HepG2 (cell line): ENCODE data around the gene PRSS22. TPM values are rescaled to one million over a fixed set of nuclear protein-coding genes. Genes with fewer than 3 reads are reported as not detected.

Experiments used
- ARNT ChIP-seq: fragments of 450-650 bp; IDR thresholded peaks from 2 replicates; pipeline ENCODE4 v1.6.1; 2017
- ARNTL ChIP-seq: sonication (generic); formaldehyde crosslinking; IDR thresholded peaks from 2 replicates; pipeline ENCODE4 v1.4.0; 2020; ENCODE audit warnings: mild to moderate bottlenecking, missing genetic modification reagents
- BORCS8-MEF2B ChIP-seq: sonication (generic); formaldehyde crosslinking; IDR thresholded peaks from 2 replicates; pipeline ENCODE4 v1.8.0; 2022; ENCODE audit warnings: mild to moderate bottlenecking, missing genetic modification reagents
- ETV6 ChIP-seq: sonication (generic); formaldehyde crosslinking; conservative IDR thresholded peaks from 2 replicates; pipeline ENCODE4 v1.4.0; 2020; ENCODE audit warnings: missing genetic modification reagents
- HNRNPK ChIP-seq: fragments of 200-400 bp; formaldehyde crosslinking; IDR thresholded peaks from 2 replicates; pipeline ENCODE4 v1.6.1; 2018; ENCODE audit warnings: low read length, low read depth, moderate library complexity, mild to moderate bottlenecking; ENCODE audit not compliant: poor library complexity, severe bottlenecking
- PCBP2 ChIP-seq: fragments of 200-400 bp; formaldehyde crosslinking; optimal IDR thresholded peaks from 2 replicates; pipeline ENCODE3; 2018; ENCODE audit warnings: low read length, low read depth; ENCODE audit not compliant: poor library complexity, severe bottlenecking
- POLR2A ChIP-seq, 2 experiments: IDR thresholded peaks; 2 replicates each; pipeline ENCODE4 v1.6.1; 2011; ENCODE audit warnings: low read depth in 2 of 2, low read length in 2 of 2, mild to moderate bottlenecking in 1 of 2, moderate library complexity in 1 of 2; ENCODE audit not compliant: insufficient read depth in 1 of 2
- SAFB2 ChIP-seq: sonication (generic); formaldehyde crosslinking; IDR thresholded peaks from 2 replicates; pipeline ENCODE4 v1.5.1; 2020; ENCODE audit warnings: missing genetic modification reagents, low read depth, mild to moderate bottlenecking, borderline replicate concordance
- TAF15 ChIP-seq: fragments of 200-400 bp; formaldehyde crosslinking; IDR thresholded peaks from one replicate; pipeline ENCODE4 v1.6.1; 2018; ENCODE audit warnings: mild to moderate bottlenecking, low read depth, low read length; ENCODE audit not compliant: poor library complexity, severe bottlenecking
- U2AF2 ChIP-seq: fragments of 200-400 bp; formaldehyde crosslinking; IDR thresholded peaks from 2 replicates; pipeline ENCODE4 v1.6.1; 2017; ENCODE audit warnings: low read depth, mild to moderate bottlenecking, low read length
- polyA plus RNA-seq, 8 experiments: library from polyadenylated mRNA; depleted of rRNA in 3 of 8; stranded (reverse) in 7 of 8; unstranded in 1 of 8; fragments of >200 nt; fragmentation: Illumina TruSeq in 4 of 8; extraction: Trizol in 4 of 8; gene quantifications; 2 replicates each; pipeline versions ENCODE4 v1.2.1 to v1.2.3, GENCODE V29; 2011 to 2016; ENCODE audit warnings: low read depth in 4 of 8, missing spikeins in 1 of 8, mixed read lengths in 1 of 8; ENCODE audit not compliant: insufficient read depth in 1 of 8
- total RNA-seq, 5 experiments: library from RNA; depleted of rRNA; stranded (reverse); fragments of >200 nt; fragmentation: Illumina TruSeq; extraction: Trizol; gene quantifications; 2 replicates each; pipeline ENCODE4 v1.2.3, GENCODE V29; 2016; ENCODE audit warnings: low read depth in 1 of 5
- TF ChIP-seq, protein P1 (sequence below): sonication (generic); formaldehyde crosslinking; IDR thresholded peaks from 2 replicates; pipeline ENCODE4 v1.5.0; 2020; ENCODE audit warnings: missing genetic modification reagents, mild to moderate bottlenecking, borderline replicate concordance
- TF ChIP-seq, protein P2 (sequence below): IDR thresholded peaks from 2 replicates; pipeline ENCODE4 v1.6.1; 2012; ENCODE audit warnings: inconsistent platforms
- TF ChIP-seq, protein P3 (sequence below): sonication (generic); formaldehyde crosslinking; IDR thresholded peaks from 2 replicates; pipeline ENCODE4 v1.5.0; 2020; ENCODE audit warnings: mild to moderate bottlenecking, missing genetic modification reagents, borderline replicate concordance
- TF ChIP-seq, protein P4 (sequence below): sonication (generic); formaldehyde crosslinking; IDR thresholded peaks from 2 replicates; pipeline ENCODE4 v1.4.0; 2020; ENCODE audit warnings: missing genetic modification reagents; ENCODE audit errors: not compliant biosample characterization
- TF ChIP-seq, protein P5 (sequence below), 2 experiments: sonication (generic) in 1 of 2; formaldehyde crosslinking in 1 of 2; IDR thresholded peaks; 2 replicates each; pipeline versions ENCODE4 v1.6.1 to v1.9.0; 2014 to 2022; ENCODE audit warnings: antibody characterized with exemption in 1 of 2, borderline replicate concordance in 1 of 2, inconsistent platforms in 1 of 2, low read depth in 1 of 2, missing genetic modification reagents in 1 of 2

PRSS22 gene
- total and polyA plus RNA-seq, 2 of the 13 experiments (the other 11 are each of a cell fraction or from before 2014, with no cell fraction given) = 0.24 to 0.32 TPM

DNA sequence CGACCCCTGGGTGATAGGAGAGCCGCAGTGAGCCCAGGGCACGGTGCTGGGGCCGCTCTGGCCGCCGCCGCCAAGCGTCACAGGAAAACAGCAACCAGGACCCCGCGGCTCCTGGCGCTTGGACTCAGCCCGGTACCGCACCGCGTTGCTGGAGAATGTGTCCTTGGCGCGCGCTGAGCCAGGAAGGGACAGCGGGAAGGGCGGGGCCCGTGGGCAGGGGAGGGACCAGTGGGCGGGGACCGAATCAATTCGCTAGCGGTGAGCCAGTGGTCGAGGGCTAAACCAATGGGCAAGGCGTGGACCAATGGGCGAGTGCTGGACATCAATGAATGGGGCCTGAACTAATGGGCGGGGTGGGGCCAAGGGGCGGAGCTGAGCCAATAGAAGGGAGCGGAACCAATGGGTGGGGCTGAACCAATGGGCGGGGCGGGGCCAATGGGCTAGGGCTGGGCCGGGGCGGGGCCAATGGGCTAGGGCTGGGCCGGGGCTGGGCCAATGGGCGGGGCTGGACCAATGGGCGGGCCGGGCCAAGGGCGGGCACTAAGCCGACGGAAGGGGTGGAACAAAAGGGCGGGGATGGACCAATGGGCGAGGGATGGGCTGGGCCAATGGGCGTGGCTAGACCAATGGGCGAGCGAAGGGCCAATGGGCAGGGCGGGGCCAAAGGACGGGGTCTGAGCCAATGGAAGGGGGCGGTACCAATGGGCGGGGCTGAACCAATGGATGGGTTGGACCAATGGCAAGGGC lies 47.4 kb upstream of the PRSS22 start (continued):
- no peak for TF ChIP-seq U2AF2
- TF ChIP-seq PCBP2 = no peak
- TF ChIP-seq ETV6 = peak; percentile 75; the same call in 1 of the 2 replicates
- TF ChIP-seq, protein P1, sequence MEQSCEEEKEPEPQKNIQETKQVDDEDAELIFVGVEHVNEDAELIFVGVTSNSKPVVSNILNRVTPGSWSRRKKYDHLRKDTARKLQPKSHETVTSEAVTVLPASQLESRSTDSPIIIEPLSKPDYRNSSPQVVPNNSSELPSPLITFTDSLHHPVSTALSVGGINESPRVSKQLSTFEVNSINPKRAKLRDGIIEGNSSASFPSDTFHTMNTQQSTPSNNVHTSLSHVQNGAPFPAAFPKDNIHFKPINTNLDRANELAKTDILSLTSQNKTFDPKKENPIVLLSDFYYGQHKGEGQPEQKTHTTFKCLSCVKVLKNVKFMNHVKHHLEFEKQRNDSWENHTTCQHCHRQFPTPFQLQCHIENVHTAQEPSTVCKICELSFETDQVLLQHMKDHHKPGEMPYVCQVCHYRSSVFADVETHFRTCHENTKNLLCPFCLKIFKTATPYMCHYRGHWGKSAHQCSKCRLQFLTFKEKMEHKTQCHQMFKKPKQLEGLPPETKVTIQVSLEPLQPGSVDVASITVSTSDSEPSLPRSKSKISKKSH (CRISPR knock-in tag) = no peak
- TF ChIP-seq, protein P2, sequence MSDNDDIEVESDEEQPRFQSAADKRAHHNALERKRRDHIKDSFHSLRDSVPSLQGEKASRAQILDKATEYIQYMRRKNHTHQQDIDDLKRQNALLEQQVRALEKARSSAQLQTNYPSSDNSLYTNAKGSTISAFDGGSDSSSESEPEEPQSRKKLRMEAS = peak; percentile 82
- TF ChIP-seq, protein P3, sequence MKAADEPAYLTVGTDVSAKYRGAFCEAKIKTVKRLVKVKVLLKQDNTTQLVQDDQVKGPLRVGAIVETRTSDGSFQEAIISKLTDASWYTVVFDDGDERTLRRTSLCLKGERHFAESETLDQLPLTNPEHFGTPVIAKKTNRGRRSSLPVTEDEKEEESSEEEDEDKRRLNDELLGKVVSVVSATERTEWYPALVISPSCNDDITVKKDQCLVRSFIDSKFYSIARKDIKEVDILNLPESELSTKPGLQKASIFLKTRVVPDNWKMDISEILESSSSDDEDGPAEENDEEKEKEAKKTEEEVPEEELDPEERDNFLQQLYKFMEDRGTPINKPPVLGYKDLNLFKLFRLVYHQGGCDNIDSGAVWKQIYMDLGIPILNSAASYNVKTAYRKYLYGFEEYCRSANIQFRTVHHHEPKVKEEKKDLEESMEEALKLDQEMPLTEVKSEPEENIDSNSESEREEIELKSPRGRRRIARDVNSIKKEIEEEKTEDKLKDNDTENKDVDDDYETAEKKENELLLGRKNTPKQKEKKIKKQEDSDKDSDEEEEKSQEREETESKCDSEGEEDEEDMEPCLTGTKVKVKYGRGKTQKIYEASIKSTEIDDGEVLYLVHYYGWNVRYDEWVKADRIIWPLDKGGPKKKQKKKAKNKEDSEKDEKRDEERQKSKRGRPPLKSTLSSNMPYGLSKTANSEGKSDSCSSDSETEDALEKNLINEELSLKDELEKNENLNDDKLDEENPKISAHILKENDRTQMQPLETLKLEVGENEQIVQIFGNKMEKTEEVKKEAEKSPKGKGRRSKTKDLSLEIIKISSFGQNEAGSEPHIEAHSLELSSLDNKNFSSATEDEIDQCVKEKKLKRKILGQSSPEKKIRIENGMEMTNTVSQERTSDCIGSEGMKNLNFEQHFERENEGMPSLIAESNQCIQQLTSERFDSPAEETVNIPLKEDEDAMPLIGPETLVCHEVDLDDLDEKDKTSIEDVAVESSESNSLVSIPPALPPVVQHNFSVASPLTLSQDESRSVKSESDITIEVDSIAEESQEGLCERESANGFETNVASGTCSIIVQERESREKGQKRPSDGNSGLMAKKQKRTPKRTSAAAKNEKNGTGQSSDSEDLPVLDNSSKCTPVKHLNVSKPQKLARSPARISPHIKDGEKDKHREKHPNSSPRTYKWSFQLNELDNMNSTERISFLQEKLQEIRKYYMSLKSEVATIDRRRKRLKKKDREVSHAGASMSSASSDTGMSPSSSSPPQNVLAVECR = peak; percentile 94
- peak; percentile 54; the same call in 1 of the 2 replicates for TF ChIP-seq SAFB2 (CRISPR knock-in tag)
- TF ChIP-seq, protein P4, sequence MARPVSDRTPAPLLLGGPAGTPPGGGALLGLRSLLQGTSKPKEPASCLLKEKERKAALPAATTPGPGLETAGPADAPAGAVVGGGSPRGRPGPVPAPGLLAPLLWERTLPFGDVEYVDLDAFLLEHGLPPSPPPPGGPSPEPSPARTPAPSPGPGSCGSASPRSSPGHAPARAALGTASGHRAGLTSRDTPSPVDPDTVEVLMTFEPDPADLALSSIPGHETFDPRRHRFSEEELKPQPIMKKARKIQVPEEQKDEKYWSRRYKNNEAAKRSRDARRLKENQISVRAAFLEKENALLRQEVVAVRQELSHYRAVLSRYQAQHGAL (CRISPR knock-in tag) = no peak
- no peak for TF ChIP-seq ARNT
- no peak for TF ChIP-seq TAF15
- no peak for TF ChIP-seq ARNTL
- TF ChIP-seq POLR2A (IDR thresholded peaks at IDR 0.05; ENCODE audit: insufficient read depth in 1 of 2, low read depth in 2 of 2, low read length in 2 of 2) = peak; percentile 98 to 100
- TF ChIP-seq HNRNPK = peak; percentile 61
- TF ChIP-seq, protein P5, sequence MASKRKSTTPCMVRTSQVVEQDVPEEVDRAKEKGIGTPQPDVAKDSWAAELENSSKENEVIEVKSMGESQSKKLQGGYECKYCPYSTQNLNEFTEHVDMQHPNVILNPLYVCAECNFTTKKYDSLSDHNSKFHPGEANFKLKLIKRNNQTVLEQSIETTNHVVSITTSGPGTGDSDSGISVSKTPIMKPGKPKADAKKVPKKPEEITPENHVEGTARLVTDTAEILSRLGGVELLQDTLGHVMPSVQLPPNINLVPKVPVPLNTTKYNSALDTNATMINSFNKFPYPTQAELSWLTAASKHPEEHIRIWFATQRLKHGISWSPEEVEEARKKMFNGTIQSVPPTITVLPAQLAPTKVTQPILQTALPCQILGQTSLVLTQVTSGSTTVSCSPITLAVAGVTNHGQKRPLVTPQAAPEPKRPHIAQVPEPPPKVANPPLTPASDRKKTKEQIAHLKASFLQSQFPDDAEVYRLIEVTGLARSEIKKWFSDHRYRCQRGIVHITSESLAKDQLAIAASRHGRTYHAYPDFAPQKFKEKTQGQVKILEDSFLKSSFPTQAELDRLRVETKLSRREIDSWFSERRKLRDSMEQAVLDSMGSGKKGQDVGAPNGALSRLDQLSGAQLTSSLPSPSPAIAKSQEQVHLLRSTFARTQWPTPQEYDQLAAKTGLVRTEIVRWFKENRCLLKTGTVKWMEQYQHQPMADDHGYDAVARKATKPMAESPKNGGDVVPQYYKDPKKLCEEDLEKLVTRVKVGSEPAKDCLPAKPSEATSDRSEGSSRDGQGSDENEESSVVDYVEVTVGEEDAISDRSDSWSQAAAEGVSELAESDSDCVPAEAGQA (IDR thresholded peaks at IDR 0.05; ENCODE audit: low read depth) = no peak
- TF ChIP-seq, protein P5 (CRISPR knock-in tag; IDR thresholded peaks at IDR 0.05; ENCODE audit: borderline replicate concordance) = 0 out of 2 replicates have a peak, but pooled peaks have one; percentile 62
- TF ChIP-seq BORCS8-MEF2B (CRISPR knock-in tag) = no peak
